Stomach (tissue), 9 donors: ENCODE data around the gene LIPF. TPM values are rescaled to one million over a fixed set of nuclear protein-coding genes. Genes with fewer than 3 reads are reported as not detected.

Experiments used
- DNase-seq, 2 donors: peaks; one replicate each; pipeline versions ENCODE4 v3.0.0 to v3.0.0-alpha.2; 2013 to 2019
- H3K27ac ChIP-seq, 5 donors: fragments of 200-600 bp in 4 of 5; sonication (generic) in 4 of 5; one replicate each; pipeline ENCODE4 v1.5.1; 2013 to 2019; ENCODE audit warnings: mild to moderate bottlenecking in 1 of 5, moderate library complexity in 1 of 5
- H3K27me3 ChIP-seq, 3 donors: fragments of 200-600 bp; sonication (generic); one replicate each; pipeline ENCODE4 v1.5.1; 2017 to 2019; ENCODE audit warnings: mixed run types in 1 of 3
- H3K36me3 ChIP-seq, 4 donors: fragments of 200-600 bp; sonication (generic); 1 replicate in 3 of 4; 2 replicates in 1 of 4; pipeline ENCODE4 v1.5.1; 2016 to 2019
- H3K4me1 ChIP-seq, 4 donors: fragments of 200-600 bp; sonication (generic); one replicate each; pipeline ENCODE4 v1.5.1; 2016 to 2019
- H3K4me3 ChIP-seq, 4 donors: fragments of 200-600 bp; sonication (generic) in 3 of 4; one replicate each; pipeline ENCODE4 v1.5.1; 2016 to 2019; ENCODE audit warnings: mild to moderate bottlenecking in 1 of 4
- H3K9me3 ChIP-seq, 4 donors: fragments of 200-600 bp; sonication (generic); one replicate each; pipeline ENCODE4 v1.5.1; 2016 to 2019
- CTCF ChIP-seq, 7 experiments: fragments of 450-650 bp in 4 of 7; fragments of 200-600 bp in 3 of 7; sonication (generic) in 3 of 7; IDR thresholded peaks; one replicate each; pipeline ENCODE4 v1.5.1; 2016 to 2019; ENCODE audit warnings: antibody characterized with exemption in 7 of 7, control low read depth in 2 of 7, mild to moderate bottlenecking in 1 of 7
- EP300 ChIP-seq: sonication (generic); formaldehyde crosslinking; IDR thresholded peaks from one replicate; pipeline ENCODE4 v1.6.1; 2017; ENCODE audit warnings: antibody characterized with exemption
- POLR2A ChIP-seq, 4 donors: fragments of 450-650 bp; IDR thresholded peaks; one replicate each; pipeline ENCODE4 v1.6.1; 2016; ENCODE audit warnings: antibody characterized with exemption in 4 of 4, control low read depth in 2 of 4, mild to moderate bottlenecking in 1 of 4, moderate library complexity in 1 of 4
- POLR2AphosphoS5 ChIP-seq, 3 donors: sonication (generic); formaldehyde crosslinking; IDR thresholded peaks; one replicate each; pipeline ENCODE4 v1.6.1; 2016; ENCODE audit warnings: antibody characterized with exemption in 3 of 3
- WGBS, 5 donors: extraction: QIAGEN DNeasy Blood & Tissue Kit in 3 of 5; methylation state at CpG; one replicate each; pipeline versions ENCODE4 v1.1.5 to v1.1.7; 2013 to 2018; 5-methylcytosine and 5-hydroxymethylcytosine counted together
- intact Hi-C: fragments of 100-400 bp; cut with DNase I; formaldehyde crosslinking; loops from one replicate; pipeline ENCODE4 v1.15.1; 2023; ENCODE audit warnings: low total_unique reads
- polyA plus RNA-seq, 3 donors: library from polyadenylated mRNA; stranded (reverse); fragments of 200-250 nt; gene quantifications; one replicate each; pipeline ENCODE4 v1.2.3, GENCODE V29; 2013
- total RNA-seq, 5 donors: library from RNA; depleted of rRNA; stranded (reverse); fragments of >200 nt; gene quantifications; one replicate each; pipeline versions ENCODE4 v1.1.0 to v1.2.3, GENCODE V29; 2014 to 2016
- donor health status: healthy with polysubstance abuse.
- donor health status: Bipolar disorder and iron deficiency.
- donor health status: healthy.

The LIPF gene
- total and polyA plus RNA-seq, 8 donors, result 201 to 36,465 (median 14,877) TPM

DNA sequence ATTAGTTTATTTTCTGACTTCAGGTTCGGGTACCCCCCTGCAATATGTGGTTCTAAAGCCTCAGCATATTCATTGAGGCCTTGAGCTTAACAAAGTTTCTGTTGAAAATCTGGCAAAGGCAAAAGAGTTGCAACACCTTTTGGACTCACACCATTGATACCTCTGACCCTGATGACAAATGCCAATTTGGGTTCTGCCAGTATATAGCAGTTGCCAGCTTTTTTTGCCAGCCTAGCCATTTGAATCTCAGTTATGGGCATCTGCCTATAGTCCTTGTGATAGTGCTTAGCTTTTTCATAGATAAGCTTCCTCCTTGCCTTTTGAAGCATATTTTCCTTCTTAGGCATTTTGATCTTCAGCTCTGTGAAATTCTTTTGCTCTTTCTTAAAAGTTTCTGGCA lies 45.7 kb upstream of the LIPF start:
- DNase-seq, result no peak
- WGBS, 5 donors, result 76 to 85% (median 79%) methylated on average over 1 of the region's 1 CpG

GRCh38 chr10:88620441-88620840 lies 43.8 kb upstream of the LIPF start:
- DNase-seq, result no peak
- TF ChIP-seq CTCF (IDR thresholded peaks at IDR 0.05) (no peak), POLR2AphosphoS5 (IDR thresholded peaks at IDR 0.05) (no peak), POLR2A (IDR thresholded peaks at IDR 0.05) (no peak), EP300 (no peak)
- Histone ChIP-seq H3K9me3 (no peaks in the 10 kb centered on the region), H3K36me3 (no peaks in the 10 kb centered on the region), H3K4me1 (no peaks in the 10 kb centered on the region), H3K27me3 (no peaks in the 10 kb centered on the region), H3K4me3 (no peak overlapping the region), H3K27ac (no peak overlapping the region)
- 80 to 100% (median 89%) methylated on average over 1 of the region's 1 CpG for WGBS, 5 donors
- intact Hi-C loops, result no loop called here

More for the DNA sequence above, 45.7 kb upstream of the LIPF start:
- intact Hi-C loops, result no loop called here
- H3K4me3 ChIP-seq, result no peak overlapping the region
- TF ChIP-seq POLR2AphosphoS5 (IDR thresholded peaks at IDR 0.05), result no peak
- TF ChIP-seq EP300, result no peak
- TF ChIP-seq POLR2A (IDR thresholded peaks at IDR 0.05), result no peak
- no peak for TF ChIP-seq CTCF (IDR thresholded peaks at IDR 0.05)
- no peak overlapping the region for H3K27ac ChIP-seq
- no peaks in the 10 kb centered on the region for H3K27me3 ChIP-seq
- no peaks in the 10 kb centered on the region for H3K36me3 ChIP-seq
- peaks cover 0 to 5% (median 0%) of the 10 kb centered on the region in 4 donors for H3K9me3 ChIP-seq
- no peaks in the 10 kb centered on the region for H3K4me1 ChIP-seq

- Histone ChIP-seq H3K27me3 (no peaks in the 10 kb centered on the region), H3K36me3 (no peaks in the 10 kb centered on the region), H3K4me1 (no peaks in the 10 kb centered on the region), H3K27ac (no peak overlapping the region), H3K9me3 (no peaks in the 10 kb centered on the region), H3K4me3 (no peak overlapping the region)
- no peak for DNase-seq
- TF ChIP-seq POLR2AphosphoS5 (IDR thresholded peaks at IDR 0.05) (no peak), EP300 (no peak), POLR2A (IDR thresholded peaks at IDR 0.05) (no peak), CTCF (IDR thresholded peaks at IDR 0.05) (no peak)
- intact Hi-C loops, result no loop called here
- 63 to 77% (median 68%) methylated on average over 2 of the region's 2 CpGs for WGBS, 5 donors
Measured at GRCh38 chr10:88623835-88624234, 40.4 kb upstream of the LIPF start.

DNA sequence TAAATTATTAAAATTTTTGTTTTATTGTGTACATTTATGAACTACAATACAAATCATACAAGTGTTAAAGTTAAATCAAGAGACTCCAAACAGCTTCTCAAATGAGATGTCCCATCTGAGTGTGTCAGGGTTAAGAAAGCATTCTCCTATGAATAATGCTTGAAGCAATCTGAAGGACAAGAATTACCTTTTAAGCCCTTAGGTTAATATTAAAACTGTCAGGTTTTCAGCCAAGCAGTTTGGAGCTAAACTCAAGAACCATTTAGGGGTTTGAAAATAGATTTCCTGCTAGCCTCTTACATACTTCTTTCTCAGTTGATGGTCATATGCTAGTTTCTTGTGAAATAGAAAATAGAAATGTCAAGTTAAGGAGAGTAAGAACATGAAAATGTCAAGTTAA lies 39.4 kb upstream of the LIPF start:
- H3K27ac ChIP-seq, result no peak overlapping the region
- H3K27me3 ChIP-seq, result no peaks in the 10 kb centered on the region
- no peaks in the 10 kb centered on the region for H3K36me3 ChIP-seq
- TF ChIP-seq POLR2A (IDR thresholded peaks at IDR 0.05), result no peak
- no peak for TF ChIP-seq EP300
- TF ChIP-seq POLR2AphosphoS5 (IDR thresholded peaks at IDR 0.05), result no peak
- no peak for TF ChIP-seq CTCF (IDR thresholded peaks at IDR 0.05)
- H3K4me3 ChIP-seq, result no peak overlapping the region
- H3K4me1 ChIP-seq, result no peaks in the 10 kb centered on the region
- intact Hi-C loops, result no loop called here
- no peak for DNase-seq
- H3K9me3 ChIP-seq, result no peaks in the 10 kb centered on the region
